A549 (cell line): ENCODE measurements around the gene CARS1.

ENCODE experiments used
- CHD2 ChIP-seq: fragments of 150-350 bp; IDR thresholded peaks from 2 replicates; pipeline ENCODE4 v1.6.1; 2014; ENCODE audit warnings: low read length; ENCODE audit not compliant: partially characterized antibody
- CTCF ChIP-seq: fragments of >200 bp; sonication (Bioruptor Twin); formaldehyde crosslinking; IDR thresholded peaks from 3 replicates; pipeline ENCODE4 v1.5.1; 2016
- EP300 ChIP-seq, 2 experiments: fragments of >200 bp; sonication (Bioruptor Twin); formaldehyde crosslinking; IDR thresholded peaks; 2 replicates in 1 of 2; 3 replicates in 1 of 2; pipeline ENCODE4 v1.6.1; 2016 to 2017
- MAZ ChIP-seq: fragments of 150-350 bp; IDR thresholded peaks from 2 replicates; pipeline ENCODE4 v1.6.1; 2014; ENCODE audit warnings: antibody characterized with exemption, low read depth, low read length, borderline replicate concordance
- PHF8 ChIP-seq: fragments of 200-600 bp; sonication (generic); IDR thresholded peaks from 2 replicates; pipeline ENCODE4 v1.6.1; 2016; ENCODE audit warnings: low read depth, mild to moderate bottlenecking, antibody characterized with exemption, moderate library complexity, borderline replicate concordance
- POLR2A ChIP-seq: IDR thresholded peaks from 2 replicates; pipeline ENCODE4 v1.6.1; 2012; ENCODE audit warnings: mild to moderate bottlenecking, low read length
- ZC3H11A ChIP-seq: fragments of 450-650 bp; IDR thresholded peaks from 2 replicates; pipeline ENCODE4 v1.6.1; 2014; ENCODE audit warnings: antibody characterized with exemption, mild to moderate bottlenecking

- TF ChIP-seq CTCF (no peak), EP300 (IDR thresholded peaks at IDR 0.05) (no peak), MAZ (no peak), POLR2A (no peak), ZC3H11A (no peak), CHD2 (no peak), PHF8 (no peak)
Observed at GRCh38 chr11:3092603-3093141, 35.4 kb upstream of the CARS1 start.
